ENCODE data around the gene DYSF.

Gene DYSF

GRCh38 chr2:71669628-71670429 lies 216.5 kb downstream of the DYSF start:
- DNase-seq (ENCODE audit: low read depth in 1 of 2, low spot score in 1 of 2), result no peak

DNA sequence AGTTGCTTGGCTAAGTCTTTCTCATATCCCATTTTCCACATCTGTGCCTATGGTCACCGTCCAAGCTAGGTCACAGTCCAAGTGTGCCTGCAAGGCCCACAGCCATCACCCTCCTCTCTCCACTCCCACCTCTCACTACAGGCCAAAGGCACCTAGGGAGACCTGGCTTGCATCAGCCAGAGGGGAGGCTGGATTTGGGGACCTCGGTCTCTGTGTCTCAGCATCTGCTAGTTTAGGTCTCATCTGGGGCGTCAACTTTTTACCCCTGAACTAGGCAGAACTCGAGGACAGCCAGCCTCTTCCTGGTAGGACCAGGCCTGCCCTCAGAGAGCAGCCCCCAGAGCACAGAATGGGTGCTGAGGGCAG lies 217.1 kb downstream of the DYSF start:
- DNase-seq (ENCODE audit: low read depth in 1 of 2, low spot score in 1 of 2), result no peak

DNA sequence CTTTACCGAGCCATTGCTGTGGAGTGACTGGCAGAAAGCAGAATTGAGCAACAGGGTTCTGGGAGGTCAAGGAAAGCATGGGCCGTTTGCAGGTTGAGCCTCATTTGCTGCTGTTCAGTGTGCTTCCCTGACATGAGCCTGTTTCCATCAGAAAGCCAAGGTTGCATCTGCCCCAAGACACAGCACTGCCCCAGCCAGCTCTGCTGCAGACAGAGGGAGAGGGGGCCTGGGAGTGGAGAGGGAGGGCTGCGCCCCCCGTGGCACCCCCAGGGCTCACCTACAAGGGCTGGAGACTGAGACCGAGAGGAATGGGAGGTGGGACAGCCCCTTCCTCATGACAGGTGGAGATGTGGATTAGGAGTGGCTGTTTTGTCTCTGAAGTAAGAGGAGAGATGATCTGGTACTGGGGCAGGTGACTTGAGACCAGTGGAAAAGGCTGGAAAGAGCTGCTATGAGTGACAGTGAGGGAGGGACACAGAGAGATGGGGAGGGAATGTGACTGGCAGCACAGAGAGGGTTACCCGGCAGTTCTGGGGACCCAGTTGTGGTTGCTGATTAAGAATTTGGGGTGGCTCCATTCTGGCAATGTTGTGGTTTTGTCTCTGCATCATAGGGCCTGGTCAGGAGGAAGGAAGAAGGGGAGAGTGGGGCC lies 218.0 kb downstream of the DYSF start:
- no peak for DNase-seq (ENCODE audit: low read depth in 1 of 2, low spot score in 1 of 2)

DNA sequence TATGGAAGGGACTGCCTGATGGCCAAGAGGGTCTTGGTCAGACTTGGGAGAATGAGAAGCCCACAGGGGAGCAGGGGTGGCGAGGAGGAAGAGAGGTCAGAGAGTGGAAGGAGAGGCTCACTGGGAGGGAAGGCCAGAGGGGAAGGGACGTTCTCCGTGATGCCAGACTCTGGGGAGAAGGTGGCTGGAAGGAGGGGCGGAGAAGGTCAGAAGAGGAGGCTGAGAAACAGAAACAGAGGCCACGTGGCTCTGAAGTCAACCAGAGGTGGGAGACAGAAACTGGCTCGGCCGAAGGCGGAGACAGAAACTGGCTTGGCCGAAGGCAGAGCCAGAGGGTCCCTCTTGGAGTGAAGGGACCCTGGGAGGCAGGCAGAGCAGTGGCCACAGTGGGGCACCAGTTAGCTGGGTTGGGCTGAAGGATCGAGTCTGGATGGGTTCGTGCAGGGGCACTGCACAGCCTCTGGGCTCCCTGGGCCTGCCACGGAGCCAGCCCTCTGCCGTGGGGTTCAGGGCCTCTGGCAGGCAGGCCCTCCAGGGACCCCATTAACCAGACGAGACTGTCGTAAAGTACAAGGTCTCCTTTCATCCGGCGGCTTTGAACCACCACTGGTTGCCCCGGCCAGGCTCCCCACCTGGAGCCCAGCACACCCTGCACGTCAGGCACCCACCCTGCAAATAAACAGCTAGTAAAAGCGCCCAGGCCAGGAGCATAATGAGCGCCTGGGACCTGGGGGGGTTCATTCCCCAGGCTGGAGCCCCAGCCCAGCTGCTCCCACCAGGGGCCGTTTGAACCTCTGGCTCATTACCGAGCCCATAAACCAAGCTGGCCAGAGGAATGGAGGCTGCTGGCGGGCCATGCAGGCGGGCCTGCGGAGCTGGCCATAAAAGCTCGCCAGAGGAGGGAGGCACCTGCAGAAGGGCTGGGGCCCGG lies 218.8 kb downstream of the DYSF start:
- DNase-seq (ENCODE audit: low read depth in 1 of 2, low spot score in 1 of 2), result no peak

DNA sequence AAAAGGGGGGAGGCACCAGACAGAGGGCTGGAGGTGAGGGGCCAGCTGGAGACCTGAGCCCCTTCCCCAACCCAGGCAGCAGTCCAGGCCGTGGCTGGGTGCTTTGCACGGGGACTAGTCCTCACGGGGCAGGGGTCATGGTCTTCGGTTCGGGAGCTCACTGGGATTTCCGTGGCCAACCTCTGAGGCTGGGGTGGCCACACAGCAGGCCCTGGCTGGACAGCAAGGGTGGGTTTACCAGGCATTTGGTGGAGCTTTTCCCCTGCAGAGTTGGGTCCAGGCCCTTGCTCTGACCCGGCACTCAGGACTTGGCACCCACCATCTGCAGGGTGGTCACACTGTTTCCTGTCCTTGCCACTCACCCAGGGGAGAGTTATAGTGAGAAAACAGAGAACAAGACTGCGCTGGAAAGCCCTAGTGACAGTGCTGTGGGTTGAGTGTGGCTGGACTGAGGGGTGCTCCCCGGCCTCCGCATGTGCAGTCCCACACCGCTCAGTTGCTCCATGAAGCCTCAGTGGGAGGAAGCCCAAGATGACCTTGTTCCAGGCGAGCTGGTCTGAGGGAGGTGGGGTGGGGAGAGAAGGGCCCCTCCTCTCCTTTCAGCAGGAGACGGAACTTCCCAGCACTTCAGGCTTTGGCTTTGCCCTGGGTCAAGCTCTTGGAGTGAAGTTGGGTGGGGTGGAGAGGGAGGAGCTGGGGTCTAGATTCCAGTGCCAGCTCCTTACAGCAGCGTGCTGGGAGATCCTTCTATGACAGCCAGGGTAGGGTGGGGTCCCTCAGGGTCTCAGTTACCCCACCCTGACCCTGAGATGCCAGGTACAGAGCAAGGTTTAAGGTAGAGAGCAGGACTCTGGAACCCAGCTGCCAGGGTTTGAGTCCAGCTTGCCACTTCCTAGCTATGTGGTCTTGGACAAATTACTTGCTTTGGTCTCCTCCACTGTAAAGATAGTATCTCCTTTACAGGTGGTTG lies 219.8 kb downstream of the DYSF start:
- no peak for DNase-seq (ENCODE audit: low read depth in 1 of 2, low spot score in 1 of 2)

- no peak for DNase-seq (ENCODE audit: low read depth in 1 of 2, low spot score in 1 of 2)
Observed at GRCh38 chr2:71674158-71674851, 220.9 kb downstream of the DYSF start.

DNA sequence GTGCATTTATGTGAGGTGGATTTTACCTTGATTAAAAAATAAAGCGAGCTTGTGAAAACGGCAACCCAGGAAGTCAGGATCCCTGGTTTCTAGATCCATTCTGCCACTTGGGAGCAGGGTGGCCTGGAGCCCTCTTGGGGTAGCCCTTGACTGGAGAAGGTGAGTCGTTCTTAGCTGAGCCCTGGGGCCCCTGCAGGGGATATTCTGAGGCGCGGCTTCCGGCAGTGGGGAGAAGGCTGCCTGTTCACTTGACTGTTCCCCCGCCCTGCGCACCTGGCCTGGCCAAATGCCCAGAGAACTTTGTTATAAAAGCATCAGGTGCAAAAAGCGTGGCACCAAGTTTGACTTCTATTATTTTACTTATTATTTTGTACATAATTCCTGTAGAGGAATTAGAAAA lies 221.9 kb downstream of the DYSF start:
- no peak for DNase-seq (ENCODE audit: low read depth in 1 of 2, low spot score in 1 of 2)

- no peak for DNase-seq (ENCODE audit: low read depth in 1 of 2, low spot score in 1 of 2)
Observed at GRCh38 chr2:71678874-71679273, 225.5 kb downstream of the DYSF start.

DNA sequence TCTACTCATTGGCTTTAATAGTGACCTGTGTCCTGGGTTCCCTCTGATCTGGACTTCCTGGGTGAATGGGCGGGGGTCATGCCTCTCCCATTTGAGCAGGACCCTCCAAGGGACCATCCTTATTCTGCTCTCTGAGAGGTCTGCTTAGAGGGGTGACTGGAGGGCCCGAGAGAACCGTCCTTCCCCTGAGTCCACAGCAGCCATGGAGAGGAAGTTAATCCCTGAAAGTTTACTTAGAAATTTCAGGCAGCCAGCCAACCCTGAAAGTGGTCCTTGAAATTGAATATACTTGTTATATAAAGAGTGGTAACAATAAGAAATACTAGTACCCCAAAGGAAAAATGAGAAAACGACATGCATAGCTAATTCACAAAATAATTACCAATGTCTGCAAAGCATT lies 226.1 kb downstream of the DYSF start:
- DNase-seq (ENCODE audit: low read depth in 1 of 2, low spot score in 1 of 2), result no peak

GRCh38 chr2:71680925-71681324 lies 227.6 kb downstream of the DYSF start:
- DNase-seq (ENCODE audit: low read depth in 1 of 2, low spot score in 1 of 2), result no peak

GRCh38 chr2:71681626-71682025 lies 228.3 kb downstream of the DYSF start:
- DNase-seq (ENCODE audit: low read depth in 1 of 2, low spot score in 1 of 2), result no peak

GRCh38 chr2:71682341-71682740 lies 229.0 kb downstream of the DYSF start:
- no peak for DNase-seq (ENCODE audit: low read depth in 1 of 2, low spot score in 1 of 2)

DNA sequence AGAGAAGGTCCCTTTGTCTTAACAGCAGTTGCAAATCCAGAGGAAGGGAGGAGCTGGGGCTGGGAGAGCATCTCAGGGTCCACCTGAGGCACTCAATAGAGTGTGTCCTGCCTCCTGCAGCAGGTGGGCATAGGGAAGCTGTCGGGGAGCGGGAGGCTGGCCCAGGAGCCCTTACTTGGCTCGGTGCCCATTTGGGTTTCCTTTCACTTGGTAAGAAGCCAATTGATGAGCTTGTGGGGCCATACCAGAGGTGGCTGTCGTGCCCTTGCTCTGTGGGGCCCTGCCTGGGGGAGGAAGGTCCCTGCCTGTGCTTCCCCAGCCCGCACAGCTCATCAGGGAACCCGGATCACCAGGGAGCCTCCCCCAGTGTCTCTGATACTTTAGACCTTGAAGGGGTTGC lies 229.7 kb downstream of the DYSF start:
- DNase-seq (ENCODE audit: low read depth in 1 of 2, low spot score in 1 of 2), result no peak

- no peak for DNase-seq (ENCODE audit: low read depth in 1 of 2, low spot score in 1 of 2)
Observed at GRCh38 chr2:71683666-71684065, 230.3 kb downstream of the DYSF start.

DNA sequence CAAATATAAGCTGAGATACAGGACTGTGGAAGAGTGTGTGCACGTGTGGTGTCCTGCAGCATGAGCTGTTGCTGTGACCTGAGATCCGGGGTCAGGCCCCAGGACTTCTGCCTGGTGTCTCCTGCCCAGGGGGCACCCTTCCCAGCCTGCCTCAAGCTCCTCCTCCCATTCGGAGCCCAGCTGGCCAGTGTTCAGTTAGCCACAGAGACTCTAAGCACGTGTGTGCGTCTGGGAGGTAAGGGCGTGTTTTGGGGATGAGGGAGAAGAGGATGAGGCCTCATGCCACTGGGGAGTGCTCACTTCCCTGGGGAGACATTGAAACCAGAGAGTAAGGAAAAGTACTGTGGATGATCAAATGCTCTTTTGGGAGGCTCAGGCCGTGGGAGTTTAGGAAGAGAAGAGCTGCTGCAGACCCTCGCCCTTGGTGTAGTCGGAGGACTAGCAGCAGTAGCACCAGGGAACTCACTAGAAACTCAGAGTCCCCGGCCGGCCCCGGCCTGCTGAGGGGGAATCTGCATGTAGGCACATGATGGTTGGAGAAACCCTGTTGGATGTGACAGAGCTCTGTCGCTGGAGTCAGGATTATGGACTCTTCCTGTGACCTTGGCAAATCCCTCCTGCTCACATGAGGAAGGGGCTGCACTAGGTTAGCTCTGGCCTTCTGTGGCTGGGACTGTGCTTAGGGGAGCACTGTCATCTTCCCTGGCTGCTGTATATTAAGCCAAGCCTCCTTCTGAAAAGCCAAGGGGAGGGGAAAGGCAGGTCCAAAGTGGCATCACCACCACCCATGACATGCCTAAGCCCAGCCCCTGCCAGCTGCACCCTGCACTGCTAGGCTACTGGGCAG lies 231.1 kb downstream of the DYSF start:
- DNase-seq (ENCODE audit: low read depth in 1 of 2, low spot score in 1 of 2), result no peak

GRCh38 chr2:71685073-71685848 lies 231.9 kb downstream of the DYSF start:
- DNase-seq (ENCODE audit: low read depth in 1 of 2, low spot score in 1 of 2), result no peak

GRCh38 chr2:71685941-71686611 lies 232.7 kb downstream of the DYSF start:
- DNase-seq (ENCODE audit: low read depth in 1 of 2, low spot score in 1 of 2), result no peak

DNA sequence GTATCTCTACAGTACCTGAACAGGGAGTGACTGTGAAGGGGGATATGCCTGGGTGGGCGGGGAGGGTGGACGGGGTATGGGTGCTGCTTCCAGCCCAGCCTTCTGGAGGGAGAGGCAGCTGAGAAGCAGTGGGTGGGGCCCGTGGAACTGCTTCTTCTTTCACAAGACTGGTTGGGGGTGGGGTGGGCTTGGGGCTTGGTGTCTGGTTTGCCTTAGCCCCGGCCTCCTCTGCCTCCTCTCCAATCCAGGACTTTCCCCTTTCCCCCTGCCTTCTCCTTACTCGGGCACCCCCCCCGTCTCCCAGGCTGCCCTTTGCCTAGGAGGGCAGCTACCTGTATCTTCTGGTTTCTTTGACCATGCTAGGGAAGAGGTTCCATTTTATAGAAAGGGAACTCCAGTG lies 233.4 kb downstream of the DYSF start:
- no peak for DNase-seq (ENCODE audit: low read depth in 1 of 2, low spot score in 1 of 2)
